Stimulated activated CD8-positive, alpha-beta memory T cell treated with anti-CD3 and anti-CD28 coated beads, Interleukin-12 subunit alpha, Interleukin-12 subunit beta, amount 100 ng/mL, for 24 hours (primary cell): ENCODE measurements around the gene SYTL2.
"Not testable (repeated sequence)": the region's sequence is repeated elsewhere in the genome, so short reads cannot be mapped to it uniquely, and the experiment has no call there.

Source experiments
- DNase-seq: peaks from one replicate; pipeline ENCODE4 v3.0.0-alpha.2; 2020; ENCODE audit errors: extremely low read depth

The SYTL2 gene

GRCh38 chr11:85810871-85811611 lies at the start of gene SYTL2:
SYTL2 (minus strand) TSS chr11:85811141; CDS start chr11:85757725, 53,416 bp downstream.
- DNase-seq: peak; percentile 44

GRCh38 chr11:85859541-85859940 lies 48.6 kb upstream of the SYTL2 start:
- DNase-seq: not testable (repeated sequence)

GRCh38 chr11:85857098-85857497 lies 46.2 kb upstream of the SYTL2 start:
- DNase-seq: no peak

- no peak for DNase-seq
Measured at GRCh38 chr11:85855341-85855656, 44.4 kb upstream of the SYTL2 start, which contains the start of gene CCDC83. CCDC83 (plus strand) TSS chr11:85855383; CDS start chr11:85865124, 9,741 bp downstream.

- DNase-seq: peak; percentile 65
Measured at GRCh38 chr11:85854557-85855340, 43.8 kb upstream of the SYTL2 start.

GRCh38 chr11:85854212-85854556 lies 43.2 kb upstream of the SYTL2 start:
- no peak for DNase-seq

GRCh38 chr11:85853541-85853940 lies 42.6 kb upstream of the SYTL2 start:
- DNase-seq: not testable (repeated sequence)

- DNase-seq: not testable (repeated sequence)
Measured at GRCh38 chr11:85852754-85853153, 41.8 kb upstream of the SYTL2 start.

GRCh38 chr11:85848556-85848955 lies 37.6 kb upstream of the SYTL2 start:
- DNase-seq: no peak

- DNase-seq: no peak
Measured at GRCh38 chr11:85848006-85848405, 37.1 kb upstream of the SYTL2 start.

GRCh38 chr11:85847436-85847835 lies 36.5 kb upstream of the SYTL2 start:
- DNase-seq: no peak

- DNase-seq: no peak
Measured at GRCh38 chr11:85845124-85845631, 34.2 kb upstream of the SYTL2 start.

- DNase-seq: no peak
Measured at GRCh38 chr11:85844439-85845123, 33.6 kb upstream of the SYTL2 start.

GRCh38 chr11:85843929-85844328 lies 33.0 kb upstream of the SYTL2 start:
- DNase-seq: no peak

- not testable (repeated sequence) for DNase-seq
Measured at GRCh38 chr11:85840932-85841331, 30.0 kb upstream of the SYTL2 start.

- DNase-seq: no peak
Measured at GRCh38 chr11:85835729-85836128, 24.8 kb upstream of the SYTL2 start.

GRCh38 chr11:85835263-85835662 lies 24.3 kb upstream of the SYTL2 start:
- no peak for DNase-seq

GRCh38 chr11:85831050-85831449 lies 20.1 kb upstream of the SYTL2 start:
- no peak for DNase-seq

GRCh38 chr11:85829172-85829571 lies 18.2 kb upstream of the SYTL2 start:
- no peak for DNase-seq

GRCh38 chr11:85828640-85828978 lies 17.7 kb upstream of the SYTL2 start:
- no peak for DNase-seq

- no peak for DNase-seq
Measured at GRCh38 chr11:85827748-85828639, 17.1 kb upstream of the SYTL2 start.
